Measurements from ENCODE around the gene EYA2. TPM values are rescaled to one million over a fixed set of nuclear protein-coding genes. Genes with fewer than 3 reads are reported as not detected.

EYA2 gene
- total and polyA plus RNA-seq, 4 donors = 0.17 to 0.54 (median 0.23) TPM; not detected in 1

DNA sequence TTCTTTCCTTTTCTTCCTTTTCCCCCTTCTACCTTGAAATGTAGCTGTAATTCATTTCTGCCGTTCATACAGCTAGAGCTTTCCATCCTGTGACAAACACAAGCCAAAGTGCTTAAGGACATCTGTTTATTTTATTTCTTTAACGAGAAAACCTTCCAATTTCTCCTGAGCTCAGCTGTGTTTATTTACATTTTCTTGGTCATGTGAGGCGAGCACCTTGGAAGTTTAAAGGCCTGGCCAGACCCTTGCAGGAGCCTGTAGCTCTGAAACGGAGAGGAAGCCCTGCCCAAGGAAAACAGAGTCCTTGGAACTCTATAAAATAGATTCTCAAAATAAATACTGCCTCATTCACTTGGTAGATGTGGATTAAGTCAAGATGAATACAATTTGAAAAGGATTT is 223.1 kb downstream of the EYA2 start:
- H3K27ac ChIP-seq (ENCODE audit: low read depth in 1 of 2, low read length in 2 of 2) = no peak overlapping the region
- H3K27me3 ChIP-seq (ENCODE audit: control insufficient read depth in 4 of 4, insufficient read depth in 4 of 4, low read length in 3 of 4) = no peaks in the 10 kb centered on the region
- no peak for DNase-seq (ENCODE audit: low spot score)
- TF ChIP-seq FOXA1 (IDR thresholded peaks at IDR 0.05) (no peak), RXRA (IDR thresholded peaks at IDR 0.05) (no peak), YY1 (IDR thresholded peaks at IDR 0.05) (no peak), GABPA (IDR thresholded peaks at IDR 0.05 in 1 of 2, conservative IDR thresholded peaks at IDR 0.05 in 1 of 2) (no peak), HNF4A (conservative IDR thresholded peaks at IDR 0.05) (no peak), HNF4G (IDR thresholded peaks at IDR 0.05) (no peak), SP1 (IDR thresholded peaks at IDR 0.05) (no peak), FOXA2 (IDR thresholded peaks at IDR 0.05) (no peak), EGR1 (IDR thresholded peaks at IDR 0.05; ENCODE audit: low read depth in 2 of 2) (no peak)
- TF ChIP-seq, protein P1, sequence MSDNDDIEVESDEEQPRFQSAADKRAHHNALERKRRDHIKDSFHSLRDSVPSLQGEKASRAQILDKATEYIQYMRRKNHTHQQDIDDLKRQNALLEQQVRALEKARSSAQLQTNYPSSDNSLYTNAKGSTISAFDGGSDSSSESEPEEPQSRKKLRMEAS (IDR thresholded peaks at IDR 0.05) = no peak
- TF ChIP-seq, protein P2, sequence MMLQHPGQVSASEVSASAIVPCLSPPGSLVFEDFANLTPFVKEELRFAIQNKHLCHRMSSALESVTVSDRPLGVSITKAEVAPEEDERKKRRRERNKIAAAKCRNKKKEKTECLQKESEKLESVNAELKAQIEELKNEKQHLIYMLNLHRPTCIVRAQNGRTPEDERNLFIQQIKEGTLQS (IDR thresholded peaks at IDR 0.05) = no peak
- WGBS = 32% methylated on average over 4 of the region's 4 CpGs
- H3K9ac ChIP-seq (ENCODE audit: low read depth in 1 of 2, low read length in 2 of 2) = no peak overlapping the region
- no peaks in the 10 kb centered on the region for H3K9me3 ChIP-seq (ENCODE audit: control insufficient read depth in 4 of 4, low read length in 3 of 4)
- no peak overlapping the region for H3K4me3 ChIP-seq (ENCODE audit: low read depth in 1 of 3, low read length in 3 of 3)
- no peaks in the 10 kb centered on the region for H3K36me3 ChIP-seq (ENCODE audit: control insufficient read depth in 4 of 4, insufficient read depth in 3 of 4, low read depth in 1 of 4, low read length in 3 of 4)
- no peaks in the 10 kb centered on the region for H3K4me1 ChIP-seq (ENCODE audit: control insufficient read depth in 4 of 4, insufficient read depth in 4 of 4, low read length in 3 of 4)

DNA sequence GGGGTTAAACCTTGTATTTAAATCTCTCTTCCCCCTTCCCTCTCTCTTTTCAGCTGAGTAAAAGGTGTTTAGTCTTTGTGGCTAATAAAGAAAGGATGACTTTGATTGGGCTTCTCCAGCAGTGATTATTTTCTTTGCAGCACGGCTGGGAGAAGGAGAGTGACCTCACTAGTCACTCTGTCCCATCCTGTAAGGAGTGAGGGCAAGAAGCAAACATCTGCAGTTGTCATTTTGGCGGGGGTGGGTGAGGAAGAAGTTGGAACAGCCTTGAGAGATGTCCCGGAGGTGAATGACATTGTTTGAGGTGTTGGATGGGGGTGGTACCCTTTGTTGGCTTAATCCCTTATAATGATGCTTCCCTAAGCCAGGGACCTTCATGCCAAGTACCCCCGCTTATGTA is 223.6 kb downstream of the EYA2 start:
- Histone ChIP-seq H3K9ac (ENCODE audit: low read depth in 1 of 2, low read length in 2 of 2) (no peak overlapping the region), H3K36me3 (ENCODE audit: control insufficient read depth in 4 of 4, insufficient read depth in 3 of 4, low read depth in 1 of 4, low read length in 3 of 4) (no peaks in the 10 kb centered on the region), H3K9me3 (ENCODE audit: control insufficient read depth in 4 of 4, low read length in 3 of 4) (no peaks in the 10 kb centered on the region), H3K27ac (ENCODE audit: low read depth in 1 of 2, low read length in 2 of 2) (no peak overlapping the region), H3K4me3 (ENCODE audit: low read depth in 1 of 3, low read length in 3 of 3) (no peak overlapping the region), H3K4me1 (ENCODE audit: control insufficient read depth in 4 of 4, insufficient read depth in 4 of 4, low read length in 3 of 4) (no peaks in the 10 kb centered on the region), H3K27me3 (ENCODE audit: control insufficient read depth in 4 of 4, insufficient read depth in 4 of 4, low read length in 3 of 4) (no peaks in the 10 kb centered on the region)
- 40% methylated on average over 4 of the region's 4 CpGs for WGBS
- TF ChIP-seq NR2F2 (IDR thresholded peaks at IDR 0.05) = no peak
- no peak for TF ChIP-seq YY1 (IDR thresholded peaks at IDR 0.05)
- TF ChIP-seq HNF4A (conservative IDR thresholded peaks at IDR 0.05) = no peak
- TF ChIP-seq, protein P3, sequence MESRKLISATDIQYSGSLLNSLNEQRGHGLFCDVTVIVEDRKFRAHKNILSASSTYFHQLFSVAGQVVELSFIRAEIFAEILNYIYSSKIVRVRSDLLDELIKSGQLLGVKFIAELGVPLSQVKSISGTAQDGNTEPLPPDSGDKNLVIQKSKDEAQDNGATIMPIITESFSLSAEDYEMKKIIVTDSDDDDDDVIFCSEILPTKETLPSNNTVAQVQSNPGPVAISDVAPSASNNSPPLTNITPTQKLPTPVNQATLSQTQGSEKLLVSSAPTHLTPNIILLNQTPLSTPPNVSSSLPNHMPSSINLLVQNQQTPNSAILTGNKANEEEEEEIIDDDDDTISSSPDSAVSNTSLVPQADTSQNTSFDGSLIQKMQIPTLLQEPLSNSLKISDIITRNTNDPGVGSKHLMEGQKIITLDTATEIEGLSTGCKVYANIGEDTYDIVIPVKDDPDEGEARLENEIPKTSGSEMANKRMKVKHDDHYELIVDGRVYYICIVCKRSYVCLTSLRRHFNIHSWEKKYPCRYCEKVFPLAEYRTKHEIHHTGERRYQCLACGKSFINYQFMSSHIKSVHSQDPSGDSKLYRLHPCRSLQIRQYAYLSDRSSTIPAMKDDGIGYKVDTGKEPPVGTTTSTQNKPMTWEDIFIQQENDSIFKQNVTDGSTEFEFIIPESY (IDR thresholded peaks at IDR 0.05) = no peak
- TF ChIP-seq FOXA2 (IDR thresholded peaks at IDR 0.05) = no peak
- no peak for TF ChIP-seq FOXA1 (IDR thresholded peaks at IDR 0.05)
- TF ChIP-seq, protein P4, sequence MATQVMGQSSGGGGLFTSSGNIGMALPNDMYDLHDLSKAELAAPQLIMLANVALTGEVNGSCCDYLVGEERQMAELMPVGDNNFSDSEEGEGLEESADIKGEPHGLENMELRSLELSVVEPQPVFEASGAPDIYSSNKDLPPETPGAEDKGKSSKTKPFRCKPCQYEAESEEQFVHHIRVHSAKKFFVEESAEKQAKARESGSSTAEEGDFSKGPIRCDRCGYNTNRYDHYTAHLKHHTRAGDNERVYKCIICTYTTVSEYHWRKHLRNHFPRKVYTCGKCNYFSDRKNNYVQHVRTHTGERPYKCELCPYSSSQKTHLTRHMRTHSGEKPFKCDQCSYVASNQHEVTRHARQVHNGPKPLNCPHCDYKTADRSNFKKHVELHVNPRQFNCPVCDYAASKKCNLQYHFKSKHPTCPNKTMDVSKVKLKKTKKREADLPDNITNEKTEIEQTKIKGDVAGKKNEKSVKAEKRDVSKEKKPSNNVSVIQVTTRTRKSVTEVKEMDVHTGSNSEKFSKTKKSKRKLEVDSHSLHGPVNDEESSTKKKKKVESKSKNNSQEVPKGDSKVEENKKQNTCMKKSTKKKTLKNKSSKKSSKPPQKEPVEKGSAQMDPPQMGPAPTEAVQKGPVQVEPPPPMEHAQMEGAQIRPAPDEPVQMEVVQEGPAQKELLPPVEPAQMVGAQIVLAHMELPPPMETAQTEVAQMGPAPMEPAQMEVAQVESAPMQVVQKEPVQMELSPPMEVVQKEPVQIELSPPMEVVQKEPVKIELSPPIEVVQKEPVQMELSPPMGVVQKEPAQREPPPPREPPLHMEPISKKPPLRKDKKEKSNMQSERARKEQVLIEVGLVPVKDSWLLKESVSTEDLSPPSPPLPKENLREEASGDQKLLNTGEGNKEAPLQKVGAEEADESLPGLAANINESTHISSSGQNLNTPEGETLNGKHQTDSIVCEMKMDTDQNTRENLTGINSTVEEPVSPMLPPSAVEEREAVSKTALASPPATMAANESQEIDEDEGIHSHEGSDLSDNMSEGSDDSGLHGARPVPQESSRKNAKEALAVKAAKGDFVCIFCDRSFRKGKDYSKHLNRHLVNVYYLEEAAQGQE (IDR thresholded peaks at IDR 0.05) = no peak
- TF ChIP-seq GABPA (IDR thresholded peaks at IDR 0.05 in 1 of 2, conservative IDR thresholded peaks at IDR 0.05 in 1 of 2) = no peak
- no peak for TF ChIP-seq RXRA (IDR thresholded peaks at IDR 0.05)
- TF ChIP-seq, protein P1 (IDR thresholded peaks at IDR 0.05) = no peak
- TF ChIP-seq, protein P2 (IDR thresholded peaks at IDR 0.05) = no peak
- no peak for TF ChIP-seq SP1 (IDR thresholded peaks at IDR 0.05)
- TF ChIP-seq, protein P5, sequence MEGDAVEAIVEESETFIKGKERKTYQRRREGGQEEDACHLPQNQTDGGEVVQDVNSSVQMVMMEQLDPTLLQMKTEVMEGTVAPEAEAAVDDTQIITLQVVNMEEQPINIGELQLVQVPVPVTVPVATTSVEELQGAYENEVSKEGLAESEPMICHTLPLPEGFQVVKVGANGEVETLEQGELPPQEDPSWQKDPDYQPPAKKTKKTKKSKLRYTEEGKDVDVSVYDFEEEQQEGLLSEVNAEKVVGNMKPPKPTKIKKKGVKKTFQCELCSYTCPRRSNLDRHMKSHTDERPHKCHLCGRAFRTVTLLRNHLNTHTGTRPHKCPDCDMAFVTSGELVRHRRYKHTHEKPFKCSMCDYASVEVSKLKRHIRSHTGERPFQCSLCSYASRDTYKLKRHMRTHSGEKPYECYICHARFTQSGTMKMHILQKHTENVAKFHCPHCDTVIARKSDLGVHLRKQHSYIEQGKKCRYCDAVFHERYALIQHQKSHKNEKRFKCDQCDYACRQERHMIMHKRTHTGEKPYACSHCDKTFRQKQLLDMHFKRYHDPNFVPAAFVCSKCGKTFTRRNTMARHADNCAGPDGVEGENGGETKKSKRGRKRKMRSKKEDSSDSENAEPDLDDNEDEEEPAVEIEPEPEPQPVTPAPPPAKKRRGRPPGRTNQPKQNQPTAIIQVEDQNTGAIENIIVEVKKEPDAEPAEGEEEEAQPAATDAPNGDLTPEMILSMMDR (IDR thresholded peaks at IDR 0.05; ENCODE audit: low read depth, low read length, missing input control) = no peak
- no peak for TF ChIP-seq EGR1 (IDR thresholded peaks at IDR 0.05; ENCODE audit: low read depth in 2 of 2)
- TF ChIP-seq HNF4G (IDR thresholded peaks at IDR 0.05) = no peak
- TF ChIP-seq JUND (IDR thresholded peaks at IDR 0.05) = no peak
- no peak for DNase-seq (ENCODE audit: low spot score)
